Stimulated activated memory B cell treated with anti-CD40 and anti-IgM and Interleukin-4, amounts not matched to agents 10 μg/mL and 1 μg/mL and 100 μg/mL, for 72 hours (primary cell): Measurements from ENCODE around the gene ADGRA3.

Experiments used
- ATAC-seq: fragments of 150-1000 bp; cut with Tn5 transposase; 2 replicates; pipeline ENCODE4 v1.10.0; 2021
- H3K27ac Mint-ChIP-seq: one replicate; pipeline ENCODE4 v1.8.0; 2022; ENCODE audit warnings: mild to moderate bottlenecking, mixed read lengths
- H3K27me3 Mint-ChIP-seq: one replicate; pipeline ENCODE4 v1.8.0; 2022; ENCODE audit warnings: mixed read lengths
- H3K36me3 Mint-ChIP-seq: one replicate; pipeline ENCODE4 v1.8.0; 2022; ENCODE audit warnings: mixed read lengths
- H3K4me1 Mint-ChIP-seq: one replicate; pipeline ENCODE4 v1.8.0; 2022; ENCODE audit warnings: mixed read lengths
- H3K4me3 Mint-ChIP-seq: one replicate; pipeline ENCODE4 v1.8.0; 2022; ENCODE audit warnings: mild to moderate bottlenecking, moderate library complexity, mixed read lengths
- H3K9me3 Mint-ChIP-seq: one replicate; pipeline ENCODE4 v1.8.0; 2022; ENCODE audit warnings: mixed read lengths

ADGRA3 gene

GRCh38 chr4:22454216-22454838, 61.5 kb downstream of the ADGRA3 start:
- ATAC-seq: no peak
- Mint-ChIP-seq H3K4me1 (no peaks in the 10 kb centered on the region), H3K9me3 (no peaks in the 10 kb centered on the region), H3K27me3 (no peaks in the 10 kb centered on the region), H3K27ac (no peak overlapping the region), H3K4me3 (no peak overlapping the region), H3K36me3 (no peaks in the 10 kb centered on the region)

- no peak overlapping the region for H3K4me3 Mint-ChIP-seq
- ATAC-seq: no peak
- H3K4me1 Mint-ChIP-seq: no peaks in the 10 kb centered on the region
- H3K9me3 Mint-ChIP-seq: no peaks in the 10 kb centered on the region
- no peaks in the 10 kb centered on the region for H3K36me3 Mint-ChIP-seq
- no peak overlapping the region for H3K27ac Mint-ChIP-seq
- no peaks in the 10 kb centered on the region for H3K27me3 Mint-ChIP-seq
These were observed 71.1 kb downstream of the ADGRA3 start for GRCh38 chr4:22444813-22445212.

GRCh38 chr4:22442956-22443355, 72.9 kb downstream of the ADGRA3 start:
- no peak for ATAC-seq
- Mint-ChIP-seq H3K9me3 (no peaks in the 10 kb centered on the region), H3K36me3 (no peaks in the 10 kb centered on the region), H3K4me3 (no peak overlapping the region), H3K4me1 (no peaks in the 10 kb centered on the region), H3K27ac (no peak overlapping the region), H3K27me3 (no peaks in the 10 kb centered on the region)

GRCh38 chr4:22440999-22441398, 74.9 kb downstream of the ADGRA3 start:
- Mint-ChIP-seq H3K4me3 (no peak overlapping the region), H3K36me3 (no peaks in the 10 kb centered on the region), H3K4me1 (no peaks in the 10 kb centered on the region), H3K27ac (no peak overlapping the region), H3K27me3 (no peaks in the 10 kb centered on the region), H3K9me3 (no peaks in the 10 kb centered on the region)
- ATAC-seq: no peak

- H3K36me3 Mint-ChIP-seq: no peaks in the 10 kb centered on the region
- no peaks in the 10 kb centered on the region for H3K4me1 Mint-ChIP-seq
- H3K27ac Mint-ChIP-seq: no peak overlapping the region
- ATAC-seq: no peak
- H3K4me3 Mint-ChIP-seq: no peak overlapping the region
- H3K27me3 Mint-ChIP-seq: no peaks in the 10 kb centered on the region
- H3K9me3 Mint-ChIP-seq: no peaks in the 10 kb centered on the region
These were observed 75.9 kb downstream of the ADGRA3 start for GRCh38 chr4:22439947-22440346.

GRCh38 chr4:22435652-22436051, 80.2 kb downstream of the ADGRA3 start:
- Mint-ChIP-seq H3K27ac (no peak overlapping the region), H3K9me3 (no peaks in the 10 kb centered on the region), H3K4me1 (no peaks in the 10 kb centered on the region), H3K4me3 (no peak overlapping the region), H3K27me3 (no peaks in the 10 kb centered on the region), H3K36me3 (no peaks in the 10 kb centered on the region)
- ATAC-seq: no peak

GRCh38 chr4:22434895-22435294, 81.0 kb downstream of the ADGRA3 start:
- Mint-ChIP-seq H3K36me3 (no peaks in the 10 kb centered on the region), H3K9me3 (peaks cover 3% of the 10 kb centered on the region)
- no peak for ATAC-seq

GRCh38 chr4:22430626-22431025, 85.2 kb downstream of the ADGRA3 start:
- H3K4me1 Mint-ChIP-seq: no peaks in the 10 kb centered on the region
- no peaks in the 10 kb centered on the region for H3K36me3 Mint-ChIP-seq
- no peak for ATAC-seq
- H3K27me3 Mint-ChIP-seq: no peaks in the 10 kb centered on the region
- H3K27ac Mint-ChIP-seq: no peak overlapping the region
- peaks cover 3% of the 10 kb centered on the region for H3K9me3 Mint-ChIP-seq
- H3K4me3 Mint-ChIP-seq: no peak overlapping the region

More at GRCh38 chr4:22434895-22435294, 81.0 kb downstream of the ADGRA3 start:
- H3K4me3 Mint-ChIP-seq: no peak overlapping the region
- no peaks in the 10 kb centered on the region for H3K27me3 Mint-ChIP-seq
- no peaks in the 10 kb centered on the region for H3K4me1 Mint-ChIP-seq
- no peak overlapping the region for H3K27ac Mint-ChIP-seq

- no peaks in the 10 kb centered on the region for H3K4me1 Mint-ChIP-seq
- no peaks in the 10 kb centered on the region for H3K36me3 Mint-ChIP-seq
- no peak overlapping the region for H3K27ac Mint-ChIP-seq
- ATAC-seq: no peak
- no peaks in the 10 kb centered on the region for H3K27me3 Mint-ChIP-seq
- peaks cover 7% of the 10 kb centered on the region for H3K9me3 Mint-ChIP-seq
- no peak overlapping the region for H3K4me3 Mint-ChIP-seq
These were observed 87.4 kb downstream of the ADGRA3 start for GRCh38 chr4:22428441-22428840.

GRCh38 chr4:22427675-22428074, 88.2 kb downstream of the ADGRA3 start:
- Mint-ChIP-seq H3K36me3 (no peaks in the 10 kb centered on the region), H3K27me3 (no peaks in the 10 kb centered on the region), H3K9me3 (peaks cover 7% of the 10 kb centered on the region), H3K27ac (no peak overlapping the region), H3K4me1 (no peaks in the 10 kb centered on the region), H3K4me3 (no peak overlapping the region)
- no peak for ATAC-seq

- Mint-ChIP-seq H3K4me1 (no peaks in the 10 kb centered on the region), H3K27me3 (no peaks in the 10 kb centered on the region)
- ATAC-seq: no peak
These were observed 95.6 kb downstream of the ADGRA3 start for GRCh38 chr4:22420291-22420690.

GRCh38 chr4:22417408-22417807, 98.5 kb downstream of the ADGRA3 start:
- ATAC-seq: no peak
- no peak overlapping the region for H3K27ac Mint-ChIP-seq

More at GRCh38 chr4:22420291-22420690, 95.6 kb downstream of the ADGRA3 start:
- Mint-ChIP-seq H3K4me3 (no peak overlapping the region), H3K9me3 (peaks cover 4% of the 10 kb centered on the region), H3K27ac (no peak overlapping the region), H3K36me3 (no peaks in the 10 kb centered on the region)

GRCh38 chr4:22416403-22416802, 99.5 kb downstream of the ADGRA3 start:
- no peaks in the 10 kb centered on the region for H3K4me1 Mint-ChIP-seq
- no peak overlapping the region for H3K4me3 Mint-ChIP-seq
- H3K36me3 Mint-ChIP-seq: no peaks in the 10 kb centered on the region
- no peaks in the 10 kb centered on the region for H3K9me3 Mint-ChIP-seq
- no peak overlapping the region for H3K27ac Mint-ChIP-seq
- H3K27me3 Mint-ChIP-seq: no peaks in the 10 kb centered on the region
- ATAC-seq: no peak

More at GRCh38 chr4:22417408-22417807, 98.5 kb downstream of the ADGRA3 start:
- Mint-ChIP-seq H3K4me1 (no peaks in the 10 kb centered on the region), H3K36me3 (no peaks in the 10 kb centered on the region), H3K4me3 (no peak overlapping the region), H3K9me3 (no peaks in the 10 kb centered on the region), H3K27me3 (no peaks in the 10 kb centered on the region)

- Mint-ChIP-seq H3K27me3 (no peaks in the 10 kb centered on the region), H3K9me3 (no peaks in the 10 kb centered on the region)
These were observed 101.0 kb downstream of the ADGRA3 start for GRCh38 chr4:22414833-22415232.

GRCh38 chr4:22413471-22413870, 102.4 kb downstream of the ADGRA3 start:
- ATAC-seq: no peak
- Mint-ChIP-seq H3K36me3 (no peaks in the 10 kb centered on the region), H3K27ac (no peak overlapping the region), H3K27me3 (no peaks in the 10 kb centered on the region), H3K4me3 (no peak overlapping the region), H3K4me1 (no peaks in the 10 kb centered on the region), H3K9me3 (no peaks in the 10 kb centered on the region)

More at GRCh38 chr4:22414833-22415232, 101.0 kb downstream of the ADGRA3 start:
- Mint-ChIP-seq H3K36me3 (no peaks in the 10 kb centered on the region), H3K4me3 (no peak overlapping the region), H3K4me1 (no peaks in the 10 kb centered on the region), H3K27ac (no peak overlapping the region)
- no peak for ATAC-seq

GRCh38 chr4:22412013-22412412, 103.9 kb downstream of the ADGRA3 start:
- Mint-ChIP-seq H3K27me3 (no peaks in the 10 kb centered on the region), H3K27ac (no peak overlapping the region), H3K4me1 (no peaks in the 10 kb centered on the region), H3K36me3 (no peaks in the 10 kb centered on the region), H3K4me3 (no peak overlapping the region), H3K9me3 (no peaks in the 10 kb centered on the region)
- no peak for ATAC-seq
